ENCODE measurements around the gene PI4KA.
"Not testable (repeated sequence)": the region's sequence is repeated elsewhere in the genome, so short reads cannot be mapped to it uniquely, and the experiment has no call there.

The PI4KA gene

DNA sequence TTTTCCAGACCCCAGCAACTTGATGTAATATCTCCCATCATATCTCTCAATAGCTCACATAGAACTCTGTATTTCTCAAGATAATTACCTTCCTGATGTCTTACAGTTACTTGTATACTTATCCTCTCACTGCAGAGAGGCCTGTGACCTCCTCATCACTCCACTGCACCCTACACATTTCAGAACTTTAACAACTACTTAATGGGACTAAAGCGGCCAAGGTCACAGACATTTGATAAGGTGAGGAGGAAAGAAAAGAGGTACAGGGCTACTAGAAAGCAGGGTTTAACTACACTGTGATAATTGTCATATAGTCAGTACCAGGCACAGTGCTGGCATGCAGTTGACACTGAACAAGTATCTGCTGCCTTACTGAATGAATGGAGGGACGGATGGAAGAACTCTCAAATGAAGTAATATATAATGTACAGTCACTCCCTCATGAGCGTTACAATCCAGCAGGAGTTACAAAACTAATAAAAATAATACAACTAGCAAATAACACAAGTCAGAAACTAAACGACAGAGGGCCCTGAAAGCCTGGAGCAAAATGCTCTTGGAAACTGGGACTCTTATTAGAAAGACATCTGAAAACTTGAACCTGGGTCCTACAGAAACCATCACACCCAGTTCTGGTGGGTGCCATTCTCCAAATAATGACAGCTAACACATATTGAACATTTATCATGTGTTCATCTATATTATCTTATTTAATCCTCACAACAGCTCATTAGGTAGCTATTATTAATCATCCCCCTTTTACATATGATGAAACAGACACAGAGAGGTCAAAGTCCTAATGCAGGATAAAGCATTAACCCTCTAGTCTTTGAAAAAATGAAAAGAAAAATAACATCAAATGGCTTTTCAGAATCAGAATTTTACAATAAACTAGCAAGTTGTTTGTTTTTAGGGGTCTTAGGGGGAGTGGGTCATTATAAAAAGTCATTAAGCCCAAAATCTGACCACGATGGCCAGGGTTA is 14.3 kb downstream of the PI4KA start:
- no peak for DNase-seq

DNA sequence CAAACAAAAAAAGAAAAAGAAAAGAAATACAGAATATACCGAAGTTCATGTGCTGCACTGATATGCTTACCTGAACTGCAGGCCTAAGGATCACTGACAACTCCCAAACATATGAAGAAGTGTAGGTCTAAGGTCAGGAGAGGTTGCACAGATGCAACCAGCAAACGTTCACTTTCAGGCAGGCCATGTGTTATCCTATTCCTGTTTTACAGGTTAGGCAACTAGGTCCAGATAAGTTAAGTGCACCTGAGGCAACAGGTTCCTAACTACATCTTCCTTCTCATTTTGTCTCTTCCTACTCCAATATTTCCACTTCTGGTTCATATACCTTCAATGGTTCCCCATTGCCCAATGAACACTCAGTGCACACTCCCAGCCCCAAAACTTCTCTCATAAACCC is 15.1 kb downstream of the PI4KA start:
- no peak for DNase-seq

DNA sequence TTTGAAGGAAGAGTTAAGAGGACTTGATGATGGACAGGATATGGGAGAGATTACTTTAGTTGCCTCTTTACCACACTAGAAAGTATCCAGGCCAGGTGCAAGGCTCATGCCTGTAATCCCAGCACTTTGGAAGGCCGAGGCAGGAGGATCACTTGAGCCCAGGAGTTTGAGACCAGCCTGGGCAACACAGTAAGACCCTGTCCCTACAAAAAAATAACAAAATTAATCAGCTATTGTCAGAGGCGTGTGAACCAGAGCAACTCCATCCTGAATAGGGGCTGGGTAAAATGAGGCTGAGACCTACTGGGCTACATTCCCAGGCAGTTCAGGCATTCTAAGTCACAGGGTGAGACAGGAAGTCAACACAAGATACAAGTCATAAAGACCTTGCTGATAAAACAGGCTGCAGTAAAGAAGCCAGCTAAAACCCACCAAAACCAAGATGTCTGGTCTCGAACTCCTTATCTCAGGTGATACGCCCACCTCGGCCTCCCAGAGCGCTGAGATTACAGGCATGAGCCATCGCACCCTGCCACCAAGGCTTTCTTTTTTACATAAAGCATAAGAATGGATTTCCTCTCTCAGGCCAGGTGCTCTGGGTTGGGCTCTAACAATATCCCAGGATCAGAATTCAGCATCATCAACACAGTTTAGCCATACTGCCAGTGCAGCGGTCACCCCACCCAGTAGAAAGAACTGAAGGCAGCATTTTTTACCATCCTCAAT is 17.8 kb downstream of the PI4KA start:
- DNase-seq: no peak

DNA sequence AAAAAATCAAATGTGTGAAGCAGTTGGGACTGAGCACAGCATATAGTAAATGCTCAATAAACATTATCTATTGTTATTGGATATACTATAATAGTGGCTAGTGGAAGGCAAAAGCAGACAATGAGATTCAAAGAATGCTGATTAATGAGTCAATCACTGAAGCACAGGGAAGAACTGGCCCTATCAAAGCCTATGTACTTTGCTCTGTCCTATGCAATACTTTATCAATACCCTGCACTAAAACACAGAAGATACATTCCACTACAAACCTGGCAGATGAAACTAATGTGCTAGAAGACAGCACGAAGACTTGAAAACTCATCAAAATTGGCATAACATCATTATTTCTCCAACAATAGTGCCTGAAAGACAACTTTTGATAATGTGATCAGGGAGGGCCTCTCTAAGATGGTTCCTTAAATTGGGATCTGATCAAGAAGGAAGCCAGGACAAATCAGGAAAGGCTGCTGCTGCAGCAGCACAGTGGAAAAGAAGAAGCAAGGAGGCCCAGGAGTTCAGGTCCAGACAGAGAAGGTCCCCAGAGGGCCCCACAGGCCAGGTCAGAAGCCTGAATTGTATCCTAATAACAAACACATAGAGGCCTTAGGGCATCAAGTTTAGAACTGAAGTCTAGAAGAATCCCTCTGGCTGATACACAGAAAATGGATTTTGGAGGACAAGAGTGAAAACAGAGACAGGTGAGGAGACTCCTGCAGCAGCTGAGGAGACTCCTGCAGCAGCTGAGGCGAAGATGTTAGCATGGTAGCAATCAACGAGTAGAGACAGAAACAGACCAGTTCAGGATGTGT is 18.6 kb downstream of the PI4KA start:
- DNase-seq: no peak

DNA sequence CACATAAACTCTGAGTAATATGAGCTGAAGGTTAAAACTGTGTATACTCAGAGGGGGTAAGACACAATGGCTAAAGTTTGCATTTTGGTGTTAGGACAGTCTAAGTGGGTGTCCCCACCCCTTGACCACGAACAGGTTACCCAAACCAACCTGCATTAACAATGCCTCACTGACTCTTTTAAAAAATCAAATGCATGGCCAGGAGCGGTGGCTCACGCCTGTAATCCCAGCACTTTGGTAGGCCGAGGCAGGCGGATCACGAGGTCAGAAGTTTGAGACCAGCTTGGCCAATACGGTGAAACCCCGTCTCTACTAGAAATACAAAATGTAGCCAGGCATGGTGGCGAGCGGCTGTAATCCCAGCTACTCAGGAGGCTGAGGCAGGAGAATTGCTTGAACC is 19.3 kb downstream of the PI4KA start:
- DNase-seq: not testable (repeated sequence)

DNA sequence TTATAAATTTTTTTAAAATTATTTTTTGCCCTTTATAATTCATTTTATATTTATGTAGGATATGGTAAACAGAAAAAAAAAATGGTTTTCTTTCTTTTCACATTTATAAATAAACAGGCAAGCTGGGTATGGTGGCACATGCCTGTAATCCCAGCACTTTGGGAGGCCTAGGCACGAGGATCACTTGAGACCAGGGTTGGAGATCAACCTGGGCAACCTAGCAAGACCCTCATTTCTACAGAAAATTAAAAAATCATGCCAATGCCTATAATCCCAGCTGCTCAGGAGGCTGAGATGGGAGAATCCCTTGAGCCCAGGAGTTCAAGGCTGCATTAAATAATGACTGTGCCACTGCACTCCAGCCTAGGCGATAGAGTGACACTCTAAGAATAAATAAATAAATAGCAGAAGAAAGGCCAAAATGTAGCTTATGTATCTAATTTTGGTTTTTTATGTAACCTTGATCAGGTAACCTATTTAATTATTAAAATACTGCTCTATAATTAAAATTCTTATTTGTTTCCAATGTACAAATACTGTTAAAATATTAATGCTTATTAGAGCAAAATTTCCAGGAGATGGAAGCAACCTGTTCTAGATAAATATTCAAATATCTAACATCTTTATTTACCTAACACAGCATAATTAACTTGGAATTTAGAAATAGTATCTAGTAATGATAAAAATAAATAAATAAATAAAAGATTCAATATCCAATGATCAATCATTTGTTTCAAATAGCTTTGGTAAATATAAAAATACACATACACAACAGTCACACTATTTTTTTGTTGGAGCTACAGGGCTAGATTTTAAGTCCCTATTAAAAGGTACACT is 21.4 kb downstream of the PI4KA start:
- DNase-seq: no peak

DNA sequence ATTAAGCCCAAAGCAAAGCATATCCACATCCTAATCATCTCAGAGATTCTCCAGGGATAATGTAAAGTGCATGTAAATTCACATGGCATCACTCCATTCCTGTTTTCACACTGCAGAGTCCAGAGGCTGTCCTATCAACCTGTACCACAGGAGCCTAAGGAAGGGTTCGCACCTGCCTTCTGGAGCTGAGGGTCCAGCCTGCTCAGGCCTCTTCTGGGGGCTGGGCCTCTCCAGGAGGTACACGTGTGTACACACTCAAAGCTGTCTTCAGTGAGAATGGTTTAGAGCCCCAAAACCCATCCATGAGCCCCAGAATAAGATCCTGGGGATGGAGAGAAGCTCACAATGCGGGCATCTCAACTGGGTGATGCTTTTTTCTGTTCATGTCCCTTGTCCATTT is 23.9 kb downstream of the PI4KA start:
- DNase-seq: no peak

DNA sequence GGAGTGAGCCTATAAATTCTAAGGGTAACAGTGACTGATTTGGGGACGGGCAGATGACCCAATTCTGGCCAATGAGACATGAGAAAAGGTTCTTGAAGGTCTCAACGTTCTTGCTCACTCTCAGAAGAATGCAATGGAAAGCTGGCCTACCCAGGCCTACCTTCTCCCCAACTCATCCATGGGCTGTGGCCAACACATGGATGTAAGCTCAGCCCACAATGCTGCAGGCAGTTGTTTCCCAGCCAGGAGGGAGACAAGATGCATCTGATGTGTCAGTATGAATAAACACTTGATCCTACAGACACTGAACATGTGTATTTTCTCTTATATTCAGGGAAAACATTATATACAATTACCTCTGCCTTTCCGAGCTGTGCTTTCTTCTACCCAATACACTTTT is 24.4 kb downstream of the PI4KA start:
- no peak for DNase-seq

DNA sequence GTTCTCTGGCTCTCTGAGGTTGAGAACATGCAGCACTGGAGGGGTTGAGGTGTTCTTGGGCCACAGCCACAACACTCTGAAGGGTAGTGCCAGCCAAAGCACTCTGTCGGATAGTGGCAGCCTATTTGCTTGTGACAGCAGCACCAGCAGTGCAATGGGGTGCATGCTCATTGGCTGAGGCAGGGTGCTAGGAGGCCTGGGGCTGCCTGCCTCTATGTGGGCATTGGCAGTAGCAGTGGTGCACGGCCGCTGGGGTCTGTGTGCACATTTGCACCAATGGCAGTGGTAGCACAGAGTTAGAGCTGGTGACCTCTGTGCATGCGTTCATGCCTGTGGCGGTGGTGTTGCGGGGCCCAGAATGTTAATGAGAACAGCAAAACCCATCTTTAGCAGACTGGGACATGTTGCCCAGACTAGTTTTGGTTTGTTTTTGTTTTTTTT is 25.4 kb downstream of the PI4KA start:
- DNase-seq: no peak

DNA sequence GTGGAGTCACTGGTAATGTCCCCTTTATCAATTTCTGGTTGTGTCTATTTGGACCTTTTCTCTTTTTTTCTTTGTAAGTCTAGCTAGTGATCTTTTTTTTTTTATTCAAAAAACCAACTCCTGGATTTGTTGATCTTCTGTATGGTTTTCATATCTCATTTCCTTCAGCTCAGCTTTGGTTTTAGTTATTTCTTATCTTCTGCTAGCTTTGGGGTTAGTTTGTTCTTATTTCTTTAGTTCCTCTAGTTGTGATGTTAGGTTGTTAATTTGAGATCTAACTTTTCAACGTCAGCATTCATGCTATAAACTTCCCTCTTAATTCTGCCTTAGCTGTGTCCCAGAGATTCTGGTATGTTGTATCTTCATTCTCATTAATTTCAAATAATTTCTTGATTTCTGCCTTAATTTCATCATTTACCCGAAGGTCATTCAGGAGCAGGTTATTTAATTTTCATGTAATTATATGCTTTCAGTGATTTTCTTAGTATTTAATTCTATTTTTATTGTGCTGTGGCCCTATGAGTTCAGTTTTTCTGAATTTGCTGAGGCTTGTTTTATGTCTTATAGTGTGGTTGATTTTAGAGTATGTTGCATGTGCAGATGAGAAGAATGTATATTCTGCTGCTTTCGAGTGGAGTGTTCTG is 29.0 kb downstream of the PI4KA start:
- DNase-seq: no peak

DNA sequence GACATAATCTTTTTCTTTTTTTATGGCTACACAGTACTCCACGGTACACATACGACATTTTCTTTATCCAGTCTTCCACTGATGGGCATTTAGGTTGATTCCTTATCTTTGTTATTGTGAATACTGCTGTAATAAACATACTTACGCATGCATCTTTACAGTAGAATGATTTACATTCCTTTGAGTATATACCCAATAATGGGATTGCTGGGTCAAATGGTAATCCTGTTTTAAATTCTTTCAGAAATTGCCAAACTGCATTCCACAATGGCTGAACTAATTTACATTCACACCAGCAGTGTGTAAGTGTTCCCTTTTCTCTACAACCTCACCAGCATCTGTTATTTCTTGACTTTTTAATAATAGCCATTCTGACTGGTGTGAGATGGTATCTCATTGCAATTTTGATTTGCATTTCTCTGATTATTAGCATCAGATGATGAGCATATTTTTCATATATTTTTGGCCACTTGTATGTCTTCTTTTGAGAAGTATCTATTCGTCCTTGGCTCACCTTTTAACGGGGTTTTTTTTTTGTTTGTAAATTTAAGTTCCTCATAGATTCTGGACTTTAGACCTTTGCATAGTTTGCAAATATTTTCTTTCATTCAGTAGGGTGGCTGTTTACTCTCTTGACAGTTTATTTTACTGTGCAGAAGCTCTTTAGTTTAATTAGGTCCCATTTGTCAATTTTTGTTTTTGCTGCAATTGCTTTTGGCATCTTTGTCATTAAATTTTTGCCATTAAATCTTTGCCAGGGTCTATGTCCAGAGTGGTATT is 32.0 kb downstream of the PI4KA start:
- DNase-seq: not testable (repeated sequence)

DNA sequence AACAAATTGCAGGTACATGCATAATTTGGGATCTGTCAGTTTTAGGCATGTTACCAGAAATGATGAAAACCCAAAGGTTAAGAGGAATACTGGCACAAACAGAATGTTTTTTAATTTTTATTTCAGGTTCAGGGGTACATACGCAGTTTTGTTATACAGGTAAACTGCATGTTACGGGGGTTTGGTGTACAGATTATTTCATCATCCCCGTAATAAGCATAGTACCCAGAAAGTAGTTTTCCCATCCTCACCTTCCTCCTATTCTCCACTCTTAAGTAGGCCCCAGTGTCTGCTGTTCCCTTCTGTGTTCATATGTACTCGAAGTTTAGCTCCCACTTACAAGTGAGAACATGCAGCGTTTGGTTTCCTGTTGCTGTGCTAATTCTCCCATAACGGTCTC is 33.0 kb downstream of the PI4KA start:
- no peak for DNase-seq

DNA sequence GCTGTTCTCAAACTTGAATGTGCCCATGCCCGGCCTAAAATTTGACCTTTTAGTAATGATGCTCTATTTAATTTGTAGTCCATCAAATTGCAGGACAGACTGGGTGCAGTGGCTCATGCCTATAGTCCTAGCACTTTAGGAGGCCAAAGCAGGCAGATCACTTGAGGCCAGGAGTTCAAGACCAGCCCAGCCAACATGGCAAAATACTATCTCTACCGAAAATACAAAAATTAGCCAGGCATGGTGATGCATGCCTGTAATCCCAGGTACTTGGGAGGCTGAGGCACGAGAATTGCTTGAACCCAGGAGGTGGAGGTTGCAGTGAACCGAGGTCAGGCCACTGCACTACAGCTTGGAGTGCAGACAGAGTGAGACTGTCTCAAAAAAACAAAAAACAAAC is 33.4 kb downstream of the PI4KA start:
- not testable (repeated sequence) for DNase-seq

DNA sequence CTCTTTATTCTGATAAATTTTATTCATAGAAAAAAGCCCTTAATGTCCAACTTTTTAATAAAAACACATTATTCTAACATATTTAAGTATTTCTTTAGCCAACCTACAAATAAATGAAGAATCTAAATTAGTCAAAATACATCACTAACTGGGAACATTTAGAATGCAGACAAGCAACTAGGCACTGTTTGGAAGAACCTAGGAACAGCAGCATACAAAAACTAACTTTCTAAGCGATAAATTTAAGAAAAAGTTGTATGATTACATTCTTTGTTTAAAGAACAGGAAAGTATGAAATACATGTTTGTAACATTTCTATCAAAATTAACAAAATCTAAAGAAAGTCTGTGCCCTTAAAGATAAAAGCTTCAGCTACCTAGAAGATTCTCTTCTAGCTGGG is 35.3 kb downstream of the PI4KA start:
- no peak for DNase-seq

DNA sequence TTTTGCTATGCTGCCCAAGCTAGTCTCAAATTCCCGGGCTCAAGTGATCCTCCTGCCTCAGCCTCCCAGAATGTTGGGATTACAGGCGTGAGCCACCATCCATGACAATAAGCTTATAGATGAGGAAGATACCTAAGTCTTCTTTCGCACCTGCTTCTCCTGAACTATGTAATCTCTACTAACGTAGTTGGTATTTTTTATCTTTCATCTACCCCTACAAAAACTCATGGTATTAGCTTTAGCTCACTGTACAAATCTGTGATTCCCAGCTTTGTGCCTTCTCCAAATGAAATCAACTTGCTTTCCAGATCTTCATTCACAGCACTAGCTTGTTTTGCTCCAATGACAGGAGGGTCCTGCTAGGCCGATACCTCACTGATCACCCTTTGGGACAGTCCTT is 36.4 kb downstream of the PI4KA start:
- no peak for DNase-seq

DNA sequence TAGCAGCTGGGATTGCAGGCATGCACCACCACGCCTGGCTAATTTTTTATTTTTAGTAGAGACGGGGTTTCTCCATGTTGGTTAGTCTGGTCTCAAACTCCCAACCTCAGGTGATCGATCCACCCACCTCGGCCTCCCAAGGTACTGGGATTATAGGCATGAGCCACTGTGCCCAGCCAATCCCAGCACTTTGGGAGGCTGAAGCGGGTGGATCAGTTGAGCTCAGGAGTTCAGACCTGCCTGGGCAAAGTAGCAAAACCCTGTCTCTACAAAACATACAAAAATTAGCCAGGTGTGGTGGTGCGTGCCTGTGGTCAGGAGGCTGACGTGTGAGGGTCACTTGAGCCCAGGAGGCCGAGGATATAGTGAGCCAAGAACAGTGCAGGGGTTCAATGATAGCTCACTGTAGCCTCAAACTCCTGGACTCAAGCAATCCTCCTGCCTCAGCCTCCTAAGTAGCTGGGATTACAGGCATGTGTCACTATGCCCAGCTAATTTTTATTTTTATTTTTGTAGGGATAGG is 36.8 kb downstream of the PI4KA start:
- not testable (repeated sequence) for DNase-seq

DNA sequence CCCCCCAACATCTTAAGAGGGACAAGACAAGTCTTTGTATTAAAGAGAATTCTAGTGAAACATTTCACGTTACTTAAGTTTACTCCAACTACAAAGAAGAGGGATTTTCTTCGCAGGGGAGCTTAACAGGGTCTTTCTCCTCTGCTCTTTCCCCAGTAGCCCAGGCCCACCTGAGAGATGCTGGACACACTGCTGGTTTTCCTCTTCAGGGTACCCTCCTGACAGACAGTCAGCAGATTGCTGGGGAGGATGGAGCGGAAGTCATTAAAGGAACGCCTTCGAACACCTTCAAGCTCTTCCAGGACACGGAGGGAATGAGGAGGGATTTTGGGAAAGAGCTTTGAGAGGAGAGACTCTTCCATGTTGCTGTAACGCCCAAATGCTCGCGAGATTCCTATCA is 39.1 kb downstream of the PI4KA start:
- DNase-seq: no peak

DNA sequence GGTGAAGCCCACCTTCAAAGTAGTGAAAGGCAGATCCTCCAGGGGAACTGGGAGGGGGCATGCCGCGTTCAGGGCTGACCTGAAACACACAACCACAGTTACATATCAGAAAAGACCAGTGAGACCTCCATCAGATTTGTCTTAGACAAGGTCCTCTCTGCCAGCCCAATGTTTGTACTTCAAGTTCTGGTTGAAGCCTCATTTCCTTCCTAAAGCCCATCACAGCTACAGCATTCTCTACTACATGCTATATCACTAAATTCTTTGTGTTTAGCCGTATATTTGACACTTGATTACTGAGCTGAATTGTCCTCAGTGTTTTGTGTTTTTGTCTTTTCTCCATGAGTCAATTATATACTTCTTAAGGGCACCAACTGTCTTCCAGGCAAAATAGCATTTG is 40.1 kb downstream of the PI4KA start:
- no peak for DNase-seq

DNA sequence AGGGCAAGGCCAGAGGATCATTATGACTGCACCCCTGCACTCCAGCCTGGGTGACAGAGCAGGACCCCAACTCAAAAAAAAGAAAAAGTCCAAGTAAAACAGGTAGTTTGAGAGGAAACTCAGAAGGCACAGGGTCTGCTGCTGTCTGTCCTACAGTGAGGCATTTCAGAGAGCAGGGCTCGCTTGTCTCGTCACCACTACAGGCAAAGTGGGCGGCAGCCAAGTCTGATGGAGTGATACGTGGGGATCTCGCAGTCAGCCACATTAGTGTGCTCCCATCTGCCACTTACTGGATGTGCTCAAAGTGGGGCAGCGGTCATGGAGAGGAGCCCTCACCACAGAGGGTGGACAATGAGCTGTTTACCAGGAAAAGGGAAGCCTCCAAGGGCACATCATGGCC is 42.1 kb downstream of the PI4KA start:
- no peak for DNase-seq

DNA sequence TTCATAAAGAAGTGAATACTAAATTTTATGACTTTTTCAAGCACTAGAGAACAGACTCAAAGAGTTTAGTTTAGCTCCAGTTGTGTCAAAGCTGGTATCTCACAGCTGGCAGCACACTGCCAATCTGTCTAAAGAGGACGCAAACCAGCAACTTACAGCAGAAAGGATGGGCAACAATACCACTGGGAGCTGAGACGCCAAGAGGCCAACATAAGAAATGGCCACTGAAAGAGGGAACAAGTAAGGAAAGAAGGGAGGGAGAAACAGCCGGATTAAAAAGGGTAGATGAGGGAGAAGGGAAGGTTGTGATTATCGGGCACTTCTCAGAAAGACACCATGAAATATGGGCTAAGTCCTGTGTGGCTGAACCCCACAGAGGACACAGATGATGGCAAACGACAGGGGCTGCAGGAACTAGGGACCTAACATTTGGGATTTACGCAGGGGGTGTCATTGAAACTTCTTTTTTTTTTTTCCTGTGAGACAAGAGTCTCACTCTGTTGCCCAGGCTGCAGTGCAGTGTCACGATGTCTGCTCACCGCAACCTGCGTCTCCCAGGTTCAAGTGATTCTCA is 43.0 kb downstream of the PI4KA start:
- no peak for DNase-seq
